ENCODE data around the gene SFMBT2.

SFMBT2 gene

DNA sequence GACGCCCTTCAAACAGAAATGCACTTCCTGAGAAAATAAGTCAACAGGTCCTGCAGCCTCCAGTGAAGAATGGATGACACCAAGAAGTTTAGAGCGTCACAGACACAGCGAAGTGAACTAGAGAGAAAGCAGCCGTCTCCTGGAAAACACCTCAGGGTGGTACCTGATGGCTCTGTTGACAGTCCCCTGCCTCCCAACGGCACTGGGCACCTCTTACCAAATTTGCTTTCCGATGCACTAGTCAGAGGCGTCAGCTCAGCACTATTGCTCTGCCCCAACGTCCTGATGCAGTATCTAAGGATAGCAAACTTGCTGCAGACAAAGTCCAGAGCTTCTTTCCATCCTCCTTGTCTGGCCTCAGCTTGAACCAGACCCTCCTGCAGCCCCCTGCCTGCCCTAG is 38.3 kb downstream of the SFMBT2 start:
- in situ Hi-C loops (cut with MboI; ENCODE audit: low sequenced_read_pairs) = no loop called here

- in situ Hi-C loops (cut with MboI; ENCODE audit: low sequenced_read_pairs) = no loop called here
These were observed 40.3 kb downstream of the SFMBT2 start for GRCh38 chr10:7370511-7370910.

DNA sequence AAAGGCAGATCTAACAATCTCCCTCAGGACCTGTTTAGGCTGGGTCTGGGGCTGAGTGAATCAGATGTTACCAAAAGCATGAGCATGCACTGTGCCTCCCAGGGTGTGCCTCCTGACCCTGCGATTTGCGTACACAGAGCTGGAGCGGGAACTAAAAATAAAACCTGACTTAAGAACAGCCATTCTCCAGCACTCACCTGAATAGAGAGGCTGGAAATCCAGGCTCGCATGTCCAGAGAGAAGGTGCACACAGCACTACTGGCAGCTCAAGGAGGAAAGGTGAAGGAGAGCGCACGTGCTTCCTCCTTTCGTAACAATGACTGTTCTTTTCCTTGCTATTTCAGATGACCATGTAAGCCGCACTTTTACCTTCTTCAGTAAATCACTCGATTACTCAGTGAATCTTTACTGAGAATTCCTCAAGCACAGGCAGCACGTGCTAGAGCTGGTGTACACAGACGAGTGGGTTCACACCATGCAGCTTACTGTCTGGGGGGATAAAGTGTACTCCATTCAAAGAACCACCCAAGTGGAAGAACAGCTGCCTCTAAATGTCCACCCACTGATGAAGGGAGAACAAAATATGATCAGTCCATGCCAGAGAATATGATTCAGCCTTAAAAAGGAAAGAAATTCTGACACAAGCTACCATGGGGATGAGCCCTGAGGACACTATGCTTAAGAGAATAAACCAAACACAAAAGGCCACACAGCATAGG is 45.6 kb downstream of the SFMBT2 start:
- in situ Hi-C loops (cut with MboI; ENCODE audit: low sequenced_read_pairs) = no loop called here

DNA sequence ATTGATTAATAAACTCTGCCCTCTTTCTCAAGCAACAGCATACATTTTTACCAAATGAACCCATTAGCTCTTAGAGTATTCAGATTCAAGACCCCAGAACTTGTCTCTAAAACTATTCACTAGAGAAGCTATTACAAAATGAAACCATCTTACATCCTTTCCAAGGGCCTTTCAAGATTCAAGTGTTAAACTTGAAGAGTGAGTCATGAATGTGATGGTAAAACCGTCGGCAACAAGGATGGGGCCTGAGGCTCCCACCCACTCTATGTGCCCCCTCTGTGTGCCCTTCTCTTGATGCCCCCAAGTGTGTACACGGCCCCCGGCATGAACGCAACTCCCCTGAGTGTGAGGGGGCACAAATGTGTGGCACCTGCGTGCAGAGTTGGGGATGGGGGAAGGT is 46.4 kb downstream of the SFMBT2 start:
- in situ Hi-C loops (cut with MboI; ENCODE audit: low sequenced_read_pairs) = no loop called here

DNA sequence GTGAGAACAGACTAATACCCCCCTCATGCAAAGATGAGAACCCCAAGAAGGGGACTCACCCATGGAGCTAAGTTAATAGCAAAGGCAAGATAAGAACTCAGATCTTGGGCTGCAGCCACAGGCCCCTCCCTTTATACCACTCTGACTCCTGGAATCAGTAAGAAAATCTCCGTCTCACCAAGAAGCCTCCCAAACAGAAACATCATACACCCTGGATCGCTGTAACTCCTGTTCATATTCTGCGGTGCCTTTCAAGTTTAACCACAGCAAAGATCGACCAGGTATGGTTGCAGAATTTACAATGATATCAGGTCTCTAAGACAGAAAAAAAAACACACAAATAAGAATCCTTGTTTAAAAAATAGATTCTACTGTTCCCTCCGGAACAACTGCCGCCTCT is 47.1 kb downstream of the SFMBT2 start:
- in situ Hi-C loops (cut with MboI; ENCODE audit: low sequenced_read_pairs) = no loop called here

- in situ Hi-C loops (cut with MboI; ENCODE audit: low sequenced_read_pairs) = no loop called here
These were observed 48.4 kb downstream of the SFMBT2 start for GRCh38 chr10:7362471-7362870.

- in situ Hi-C loops (cut with MboI; ENCODE audit: low sequenced_read_pairs) = no loop called here
These were observed 49.5 kb downstream of the SFMBT2 start for GRCh38 chr10:7361316-7361715.

GRCh38 chr10:7359954-7360353 is 50.9 kb downstream of the SFMBT2 start:
- in situ Hi-C loops (cut with MboI; ENCODE audit: low sequenced_read_pairs) = no loop called here

GRCh38 chr10:7359356-7359755 is 51.5 kb downstream of the SFMBT2 start:
- in situ Hi-C loops (cut with MboI; ENCODE audit: low sequenced_read_pairs) = no loop called here

DNA sequence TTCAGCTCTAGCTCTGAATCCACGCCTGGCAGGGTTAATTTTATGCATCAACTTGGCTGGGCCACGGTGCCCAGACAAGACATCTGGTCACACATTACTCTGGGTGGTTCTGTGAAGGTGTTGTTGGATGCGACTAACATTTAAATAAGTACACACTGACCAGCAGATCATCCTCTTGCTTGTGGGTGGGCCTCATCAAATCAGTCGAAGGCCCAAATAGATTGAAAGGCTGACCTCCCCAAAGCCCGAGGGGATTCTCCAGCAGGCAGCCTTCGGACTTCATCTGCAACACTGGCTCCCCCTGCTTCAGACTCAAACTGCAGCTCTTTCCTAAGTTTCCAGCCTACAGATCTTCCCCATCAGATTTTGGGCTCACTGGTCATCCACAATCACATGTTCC is 53.6 kb downstream of the SFMBT2 start:
- in situ Hi-C loops (cut with MboI; ENCODE audit: low sequenced_read_pairs) = no loop called here

DNA sequence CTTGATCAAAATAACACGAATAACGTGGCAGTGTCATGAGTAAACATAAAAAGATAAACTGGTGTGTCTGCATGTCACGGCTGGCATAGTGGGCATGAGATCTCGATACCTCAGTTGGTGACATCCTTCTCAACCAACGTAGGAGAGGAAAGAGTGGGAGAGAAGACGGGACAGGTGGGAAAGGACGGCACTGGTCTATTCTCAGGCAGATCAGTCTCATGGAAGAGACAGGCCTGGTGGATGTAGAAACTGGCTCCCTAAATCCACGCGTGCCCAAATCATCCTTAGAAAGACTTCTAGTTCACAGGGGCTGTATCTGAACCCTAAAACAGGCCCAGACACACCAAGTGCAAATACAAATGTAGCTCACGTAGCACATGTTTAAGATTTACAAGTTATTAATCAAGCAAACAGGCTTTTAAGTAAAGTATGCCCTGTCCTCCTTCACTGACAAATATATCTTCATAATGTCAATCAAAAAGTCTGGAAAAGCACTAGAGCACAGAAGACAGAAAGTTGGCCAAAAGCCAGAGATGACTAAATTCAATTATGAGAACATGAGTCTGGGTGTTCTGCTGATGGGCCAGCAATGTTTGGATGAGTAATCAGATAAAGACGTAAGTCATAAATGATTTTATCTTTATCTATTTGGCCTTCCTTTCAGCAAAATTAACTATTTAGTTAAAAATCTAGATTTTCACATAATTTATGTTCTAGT is 56.3 kb downstream of the SFMBT2 start:
- in situ Hi-C loops (cut with MboI; ENCODE audit: low sequenced_read_pairs) = no loop called here

GRCh38 chr10:7351894-7352293 is 58.9 kb downstream of the SFMBT2 start:
- in situ Hi-C loops (cut with MboI; ENCODE audit: low sequenced_read_pairs) = no loop called here

DNA sequence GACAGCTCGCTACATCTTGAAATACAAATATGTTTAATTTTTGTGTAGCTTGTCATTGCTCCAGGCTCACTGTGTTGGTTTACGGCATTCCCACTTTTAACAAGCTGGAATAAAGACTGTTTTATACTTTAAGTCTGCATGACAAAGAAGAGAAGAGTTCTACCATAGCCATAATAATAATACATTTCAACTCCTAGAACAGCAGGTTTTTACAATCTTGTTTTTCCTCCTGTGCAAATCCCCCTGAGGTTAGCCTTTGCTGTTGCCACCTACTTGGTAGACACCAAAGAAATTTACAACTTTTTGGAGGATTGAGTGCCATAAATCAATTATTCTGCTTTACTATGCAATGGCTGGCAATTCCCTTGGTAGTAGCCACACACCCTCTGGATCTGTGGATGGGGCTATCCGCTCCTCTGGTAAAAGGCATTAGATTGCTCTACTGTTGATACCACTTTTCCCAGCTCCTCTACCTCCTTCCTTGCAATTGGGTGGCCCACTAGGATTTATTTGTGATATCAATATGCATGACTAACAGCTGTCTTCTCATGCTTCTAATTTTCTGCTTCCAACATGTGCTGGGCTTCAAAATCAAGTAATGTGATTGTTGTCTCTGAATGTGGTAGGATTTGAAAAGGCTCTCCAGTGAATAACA is 60.2 kb downstream of the SFMBT2 start:
- in situ Hi-C loops (cut with MboI; ENCODE audit: low sequenced_read_pairs) = no loop called here

- in situ Hi-C loops (cut with MboI; ENCODE audit: low sequenced_read_pairs) = no loop called here
These were observed 65.1 kb downstream of the SFMBT2 start for GRCh38 chr10:7345717-7346116.

DNA sequence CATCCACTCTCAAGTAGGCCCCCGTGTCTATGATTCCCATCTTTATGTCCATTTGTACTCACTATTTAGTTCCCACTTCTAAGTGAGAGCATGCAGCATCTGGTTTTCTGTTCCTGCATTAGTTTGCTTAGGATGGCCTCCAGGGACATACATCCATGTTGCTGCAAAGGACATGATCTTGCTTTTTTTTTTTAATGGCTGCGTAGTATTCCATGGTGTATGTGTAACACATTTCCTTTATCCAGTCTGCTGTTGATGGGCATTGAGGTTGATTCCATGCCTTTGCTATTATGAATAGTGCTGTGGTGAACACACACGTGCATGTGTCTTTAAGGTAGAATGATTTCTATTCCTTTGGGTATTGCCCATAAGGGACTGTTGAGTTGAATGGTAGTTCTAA is 67.8 kb downstream of the SFMBT2 start:
- in situ Hi-C loops (cut with MboI; ENCODE audit: low sequenced_read_pairs) = no loop called here

GRCh38 chr10:7340179-7340874 is 70.5 kb downstream of the SFMBT2 start:
- in situ Hi-C loops (cut with MboI; ENCODE audit: low sequenced_read_pairs) = no loop called here

- in situ Hi-C loops (cut with MboI; ENCODE audit: low sequenced_read_pairs) = no loop called here
These were observed 71.3 kb downstream of the SFMBT2 start for GRCh38 chr10:7339510-7339909.

DNA sequence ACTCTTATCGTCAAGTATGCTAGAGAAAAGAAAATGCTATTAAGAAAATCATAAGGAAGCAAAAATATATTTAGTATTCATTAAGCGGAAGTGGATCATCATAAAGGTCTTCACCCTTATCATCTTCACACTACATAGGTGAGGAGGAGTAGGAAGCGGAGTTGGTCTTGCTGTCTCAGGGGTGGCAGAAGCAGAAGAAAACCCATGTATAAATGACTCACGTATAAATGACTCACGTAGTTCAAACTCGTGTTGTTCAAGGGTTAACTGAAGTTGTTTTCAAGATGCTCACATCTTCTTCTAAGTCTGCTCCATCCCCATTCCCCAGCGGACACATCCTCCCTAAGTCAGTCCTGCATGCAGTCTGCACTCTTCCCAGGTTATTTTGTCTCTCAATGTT is 72.4 kb downstream of the SFMBT2 start:
- in situ Hi-C loops (cut with MboI; ENCODE audit: low sequenced_read_pairs) = no loop called here

GRCh38 chr10:7337431-7338171 is 73.2 kb downstream of the SFMBT2 start:
- in situ Hi-C loops (cut with MboI; ENCODE audit: low sequenced_read_pairs) = no loop called here

DNA sequence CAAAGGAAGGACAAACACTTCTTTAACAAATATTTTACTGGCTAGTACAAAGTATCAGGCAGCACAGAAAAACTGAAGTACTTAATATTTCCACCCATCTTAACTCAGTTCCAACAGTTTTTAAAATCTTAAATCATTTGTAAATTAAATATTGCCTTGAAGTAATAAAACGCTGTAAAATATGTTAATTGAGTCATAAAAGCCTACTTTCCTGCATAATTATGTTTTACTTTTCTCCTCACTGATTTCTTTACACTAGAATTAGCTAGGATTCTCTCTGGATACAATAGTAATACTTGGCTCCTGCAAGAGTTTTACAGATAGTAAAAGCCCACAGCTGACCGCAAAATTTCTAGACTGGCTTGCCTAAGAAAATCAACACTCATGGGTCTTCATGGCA is 74.9 kb downstream of the SFMBT2 start:
- in situ Hi-C loops (cut with MboI; ENCODE audit: low sequenced_read_pairs) = no loop called here

GRCh38 chr10:7334642-7334964 is 76.2 kb downstream of the SFMBT2 start:
- in situ Hi-C loops (cut with MboI; ENCODE audit: low sequenced_read_pairs) = no loop called here
